ENCODE data around the gene CDYL. TPM values are rescaled to one million over a fixed set of nuclear protein-coding genes. Genes with fewer than 3 reads are reported as not detected.
"Not testable (repeated sequence)": the region's sequence is repeated elsewhere in the genome, so short reads cannot be mapped to it uniquely, and the experiment has no call there.

CDYL gene
- total RNA-seq, 1 donor from 2014 or later, result 29.3 TPM

- no peak for DNase-seq
Observed at GRCh38 chr6:4969609-4970285, 193.5 kb downstream of the CDYL start.

GRCh38 chr6:4970739-4971395 lies 194.7 kb downstream of the CDYL start:
- DNase-seq, result no peak

GRCh38 chr6:4971851-4972250 lies 195.6 kb downstream of the CDYL start:
- no peak for DNase-seq

- no peak for DNase-seq
Observed at GRCh38 chr6:4972438-4972837, 196.2 kb downstream of the CDYL start.

GRCh38 chr6:4973415-4973814 lies 197.2 kb downstream of the CDYL start:
- no peak for DNase-seq

GRCh38 chr6:4973982-4974745 lies 198.0 kb downstream of the CDYL start:
- DNase-seq, result no peak

GRCh38 chr6:4974962-4975361 lies 198.8 kb downstream of the CDYL start:
- DNase-seq, result no peak

GRCh38 chr6:4975506-4975905 lies 199.3 kb downstream of the CDYL start:
- no peak for DNase-seq

GRCh38 chr6:4977468-4977867 lies 201.3 kb downstream of the CDYL start:
- no peak for DNase-seq

GRCh38 chr6:4979426-4979825 lies 203.2 kb downstream of the CDYL start:
- no peak for DNase-seq

GRCh38 chr6:4981761-4982160 lies 205.6 kb downstream of the CDYL start:
- DNase-seq, result no peak

GRCh38 chr6:4983322-4983721 lies 207.1 kb downstream of the CDYL start:
- no peak for DNase-seq

- DNase-seq, result no peak
Observed at GRCh38 chr6:4986999-4987398, 210.8 kb downstream of the CDYL start.

GRCh38 chr6:4987432-4987831 lies 211.2 kb downstream of the CDYL start:
- DNase-seq, result no peak

GRCh38 chr6:4994741-4995140 lies 218.5 kb downstream of the CDYL start:
- no peak for DNase-seq

GRCh38 chr6:4997862-4998261 lies 221.7 kb downstream of the CDYL start:
- no peak for DNase-seq

- no peak for DNase-seq
Observed at GRCh38 chr6:4999586-4999985, 223.4 kb downstream of the CDYL start.

- peak; percentile 98 for DNase-seq
Observed at GRCh38 chr6:5003604-5004372, 227.6 kb downstream of the CDYL start, which contains the start of gene RPP40. TSS of gene RPP40 (minus strand) at chr6:5004037. CDS start at chr6:5004002, 35 bp downstream.

GRCh38 chr6:5004373-5005037 lies 228.3 kb downstream of the CDYL start:
- no peak for DNase-seq

- DNase-seq, result not testable (repeated sequence)
Observed at GRCh38 chr6:5005038-5005433, 228.8 kb downstream of the CDYL start.

All from dermis blood vessel endothelial cell (primary cell).